ENCODE data around the gene GPA33. TPM values are rescaled to one million over a fixed set of nuclear protein-coding genes. Genes with fewer than 3 reads are reported as not detected.

GPA33 gene
- total RNA-seq, 2 donors from 2014 or later, result not detected

DNA sequence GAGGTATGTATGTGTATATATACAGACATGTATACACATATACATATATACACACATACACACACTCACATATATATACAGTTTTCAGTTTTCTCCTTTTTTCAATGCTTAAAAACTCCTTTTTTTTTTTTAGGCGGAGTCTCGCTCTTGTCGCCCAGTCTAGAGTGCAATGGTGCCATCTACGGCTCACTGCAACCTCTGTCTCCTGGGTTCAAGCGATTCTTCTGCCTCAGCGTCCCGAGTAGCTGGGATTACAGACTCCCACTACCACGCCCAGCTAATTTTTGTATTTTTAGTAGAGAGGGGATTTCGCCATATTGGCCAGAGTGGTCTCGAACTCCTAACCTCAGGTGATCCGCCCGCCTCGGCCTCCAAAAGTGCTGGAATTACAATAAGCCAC lies 30.7 kb upstream of the GPA33 start:
- DNase-seq (ENCODE audit: low spot score), result no peak
- intact Hi-C loops (cut with DNase I), result no loop called here

DNA sequence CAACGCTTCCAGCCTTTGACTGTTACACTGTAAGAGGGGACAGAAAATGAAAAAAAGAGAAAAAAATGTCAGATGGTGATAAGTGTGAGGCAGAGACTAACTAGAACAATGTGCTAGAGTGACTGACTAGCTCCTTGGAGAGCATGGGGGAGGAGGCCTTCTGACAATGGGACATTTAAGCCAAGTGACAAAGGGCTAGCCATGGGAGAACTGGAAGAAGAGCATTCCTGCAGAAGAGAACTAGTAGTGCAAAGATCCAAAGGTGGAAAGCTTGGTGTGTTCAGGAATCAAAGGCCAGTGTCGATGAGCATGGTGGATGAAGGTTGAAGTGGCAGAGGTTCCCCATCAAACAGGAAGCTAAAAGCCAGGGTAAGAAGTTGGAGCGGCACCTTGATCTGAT lies 29.5 kb upstream of the GPA33 start:
- intact Hi-C loops (cut with DNase I), result no loop called here

DNA sequence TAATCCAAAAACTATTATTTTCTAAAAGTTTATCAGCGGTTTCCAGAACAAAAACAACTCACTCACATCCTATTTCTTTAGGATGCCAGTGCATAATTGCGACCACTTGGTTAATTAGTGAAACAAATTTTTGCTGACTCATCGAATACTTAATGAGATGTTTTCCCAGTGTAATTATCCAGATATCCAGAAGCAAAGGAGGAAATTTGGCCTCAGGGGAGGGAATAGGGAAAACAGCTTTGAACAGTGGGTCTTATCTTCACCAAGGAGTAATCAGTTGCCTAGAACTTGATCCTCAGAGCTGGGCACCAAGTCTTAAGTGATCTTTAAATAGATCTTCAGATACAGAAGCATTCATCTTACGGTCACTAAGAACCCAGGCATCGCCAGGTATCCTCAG lies 28.0 kb upstream of the GPA33 start:
- no peak for DNase-seq (ENCODE audit: low spot score)
- intact Hi-C loops (cut with DNase I), result no loop called here

More for the DNA sequence above, 29.5 kb upstream of the GPA33 start:
- no peak for DNase-seq (ENCODE audit: low spot score)

DNA sequence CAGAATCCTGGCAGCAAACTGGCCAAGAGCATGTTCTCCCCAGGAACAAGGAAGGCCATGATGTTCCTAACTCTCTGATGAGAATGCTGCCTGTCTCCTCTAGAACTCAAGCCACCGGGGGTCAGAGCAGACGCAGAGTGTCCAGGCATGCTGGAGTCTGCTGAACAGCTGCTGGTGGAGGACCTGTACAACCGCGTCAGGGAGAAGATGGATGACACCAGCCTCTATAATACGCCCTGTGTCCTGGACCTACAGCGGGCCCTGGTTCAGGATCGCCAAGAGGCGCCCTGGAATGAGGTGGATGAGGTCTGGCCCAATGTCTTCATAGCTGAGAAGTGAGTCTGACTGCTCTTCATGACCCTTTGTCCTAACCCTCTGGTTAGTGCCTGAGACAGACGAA lies 27.0 kb upstream of the GPA33 start:
- DNase-seq (ENCODE audit: low spot score), result no peak
- intact Hi-C loops (cut with DNase I), result no loop called here

DNA sequence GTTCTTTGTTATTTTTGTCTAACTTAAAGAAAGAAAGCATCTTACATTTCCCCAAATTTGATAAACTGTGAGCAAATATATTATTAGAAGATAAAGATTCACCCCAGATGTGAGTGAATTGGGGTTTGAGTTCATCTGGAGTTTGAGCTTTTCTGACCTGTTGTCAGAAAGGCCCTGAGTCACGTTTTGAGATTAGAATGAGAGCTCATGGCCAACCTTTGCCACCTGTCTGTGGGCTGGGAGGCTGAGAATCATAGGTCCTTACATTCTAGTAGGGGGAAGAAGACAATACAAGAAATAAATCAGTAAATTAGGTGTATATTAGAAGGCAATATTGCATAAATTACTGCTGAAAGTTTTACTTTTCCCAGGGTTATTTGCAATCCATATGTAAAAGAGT lies 26.0 kb upstream of the GPA33 start:
- intact Hi-C loops (cut with DNase I), result no loop called here

DNA sequence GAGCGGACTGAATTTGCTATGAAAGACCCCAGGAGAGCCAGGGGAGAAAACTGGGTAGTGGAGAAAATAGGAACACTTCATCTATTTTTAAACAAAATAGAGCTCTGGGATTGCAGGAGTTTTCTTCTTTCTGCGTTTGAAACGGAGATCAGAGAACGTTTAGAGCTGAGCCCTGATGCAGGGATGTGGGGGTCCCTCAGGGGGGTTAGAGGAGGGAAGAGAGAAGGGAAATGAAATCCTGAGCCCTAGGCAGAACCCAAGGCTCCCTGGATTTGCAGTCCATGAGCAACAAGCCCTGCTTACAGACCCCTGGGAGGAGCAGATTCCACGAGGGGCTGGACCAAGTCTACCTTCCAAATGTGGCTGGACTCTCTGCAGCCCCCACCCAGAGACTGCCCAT lies 25.5 kb upstream of the GPA33 start:
- intact Hi-C loops (cut with DNase I), result no loop called here
- no peak for DNase-seq (ENCODE audit: low spot score)

More for the DNA sequence above, 26.0 kb upstream of the GPA33 start:
- DNase-seq (ENCODE audit: low spot score), result no peak

DNA sequence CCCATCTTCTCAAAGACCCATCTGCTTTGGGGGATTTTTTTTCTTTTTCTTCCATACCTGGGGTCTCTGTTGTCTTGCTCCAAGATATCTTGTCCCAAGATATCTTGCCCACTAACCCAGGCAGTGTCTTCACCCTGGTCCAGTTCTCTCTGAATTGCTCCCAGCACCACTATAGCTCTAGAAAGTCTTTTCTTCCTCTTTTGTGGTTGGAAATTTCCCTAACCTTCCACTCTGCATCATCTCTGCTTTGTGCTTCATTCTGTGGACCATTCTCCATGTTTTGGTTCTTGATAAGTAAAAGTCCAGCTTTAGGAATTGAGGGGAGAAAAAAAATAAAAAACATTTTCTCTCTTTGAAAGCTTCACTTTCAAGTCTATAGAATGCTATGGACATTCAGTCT lies 24.5 kb upstream of the GPA33 start:
- intact Hi-C loops (cut with DNase I), result no loop called here

DNA sequence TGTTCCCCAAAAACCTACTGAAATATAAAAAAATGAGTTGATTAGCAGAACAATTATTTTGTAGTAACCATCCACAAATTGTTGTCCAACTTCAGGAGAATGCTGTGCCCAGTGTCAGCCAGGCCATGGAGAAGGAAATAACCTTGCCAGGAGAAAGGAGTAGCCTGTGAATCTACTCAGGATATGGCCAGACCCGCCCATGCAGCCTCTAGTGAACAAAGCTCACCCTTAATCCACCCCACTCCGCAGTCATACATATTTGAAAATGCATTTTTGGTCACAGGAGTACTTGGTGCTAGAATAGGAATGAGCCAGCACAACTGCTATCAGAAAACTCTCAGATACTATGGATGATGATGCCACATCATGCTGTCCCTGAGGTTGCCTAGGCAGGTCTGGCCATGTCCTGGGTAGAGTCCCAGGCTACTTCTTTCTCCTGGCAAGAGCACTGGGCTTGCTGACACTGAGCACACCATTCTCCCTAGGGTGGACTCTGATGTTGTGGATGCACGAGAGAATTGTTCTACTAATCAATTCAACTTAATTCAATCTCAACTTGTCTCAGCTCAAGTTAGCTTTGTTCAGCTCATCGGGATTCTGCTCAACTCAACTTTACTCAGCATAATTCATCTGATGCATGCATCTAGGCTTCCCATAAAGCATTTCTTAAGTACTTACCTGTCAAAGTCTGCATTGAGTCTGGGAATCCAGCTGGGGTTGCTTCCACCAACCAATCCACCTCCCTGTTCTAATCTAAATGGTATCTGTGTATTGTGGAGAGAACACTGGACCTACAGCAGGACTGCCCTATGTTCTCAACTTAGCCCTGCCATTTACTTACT lies 21.9 kb upstream of the GPA33 start:
- intact Hi-C loops (cut with DNase I), result no loop called here

More for the DNA sequence above, 24.5 kb upstream of the GPA33 start:
- DNase-seq (ENCODE audit: low spot score), result no peak

DNA sequence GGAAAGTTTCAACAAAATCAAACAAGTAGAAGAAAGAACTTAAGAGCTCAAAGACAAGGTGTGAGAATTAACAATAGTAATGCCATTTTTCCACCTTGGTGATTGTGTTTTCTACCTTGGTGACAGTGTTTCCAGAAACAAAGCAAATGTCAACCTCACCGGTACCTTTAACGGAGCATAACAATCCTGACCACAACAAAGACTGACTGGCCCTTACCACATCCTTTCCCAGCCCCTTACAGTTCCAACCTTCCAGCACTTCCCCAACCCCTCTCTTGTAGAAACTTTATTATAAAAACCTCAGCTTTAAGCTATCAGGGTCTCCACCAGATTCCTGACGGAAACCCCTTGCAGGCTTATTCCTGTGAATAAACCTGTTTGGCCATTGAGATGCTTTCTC lies 20.4 kb upstream of the GPA33 start:
- intact Hi-C loops (cut with DNase I), result no loop called here
- no peak for DNase-seq (ENCODE audit: low spot score)

More for the DNA sequence above, 21.9 kb upstream of the GPA33 start:
- DNase-seq (ENCODE audit: low spot score), result no peak

DNA sequence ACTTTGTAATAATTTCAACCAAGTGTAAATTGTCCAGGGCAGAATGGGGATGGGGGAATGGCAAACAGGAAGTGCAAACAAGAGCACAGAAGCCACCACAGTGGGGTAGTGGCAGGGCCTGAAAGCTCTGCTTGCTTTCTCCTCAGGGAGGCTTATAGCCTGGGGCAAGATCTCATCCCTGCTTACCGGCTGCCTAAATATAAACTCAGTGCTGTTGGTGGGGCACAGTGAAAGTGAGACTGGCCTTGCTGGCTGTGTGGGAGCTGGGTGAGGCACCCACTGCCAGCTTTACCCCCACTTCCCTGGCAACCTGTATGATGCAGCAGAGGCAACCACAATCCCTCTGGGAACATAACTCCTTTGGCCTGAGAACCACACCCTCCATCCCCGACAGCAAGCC lies 18.9 kb upstream of the GPA33 start:
- no peak for DNase-seq (ENCODE audit: low spot score)
- intact Hi-C loops (cut with DNase I), result no loop called here

DNA sequence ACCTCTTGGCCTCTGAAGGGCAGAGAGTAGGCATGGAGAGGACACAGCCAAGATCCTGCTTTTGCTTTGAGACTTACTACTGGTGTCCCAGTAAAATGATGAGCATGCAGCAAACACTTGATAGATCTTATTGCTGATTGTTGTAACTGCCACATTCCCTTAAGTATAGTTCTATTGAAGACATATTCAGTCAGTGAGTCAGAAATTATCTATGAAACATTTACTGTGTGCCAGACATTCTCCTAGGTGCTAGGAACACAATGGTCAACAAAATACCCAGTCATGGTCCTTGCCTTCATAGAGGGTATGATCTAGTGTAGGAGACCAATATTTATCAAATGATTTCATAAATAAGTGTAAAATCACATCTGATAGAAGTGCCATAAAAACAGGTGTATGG lies 17.3 kb upstream of the GPA33 start:
- intact Hi-C loops (cut with DNase I), result no loop called here
- DNase-seq (ENCODE audit: low spot score), result no peak

DNA sequence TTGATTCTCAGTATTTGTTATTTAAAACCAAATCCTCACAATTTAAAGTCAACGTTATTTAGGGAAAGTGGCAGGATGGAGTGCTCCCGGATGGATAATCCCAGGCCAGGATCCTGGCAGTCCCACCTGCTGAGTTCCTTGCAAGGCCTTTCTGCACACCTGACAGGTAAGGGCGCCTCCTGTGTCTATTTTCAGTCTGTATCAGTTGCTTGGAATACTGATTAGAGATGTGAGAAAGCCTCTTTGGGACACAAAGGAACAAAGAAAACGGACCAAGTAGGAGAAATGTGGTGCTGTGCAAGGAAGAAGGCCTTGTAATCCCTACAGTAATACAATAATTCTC lies 15.9 kb upstream of the GPA33 start:
- no peak for DNase-seq (ENCODE audit: low spot score)
- intact Hi-C loops (cut with DNase I), result no loop called here

DNA sequence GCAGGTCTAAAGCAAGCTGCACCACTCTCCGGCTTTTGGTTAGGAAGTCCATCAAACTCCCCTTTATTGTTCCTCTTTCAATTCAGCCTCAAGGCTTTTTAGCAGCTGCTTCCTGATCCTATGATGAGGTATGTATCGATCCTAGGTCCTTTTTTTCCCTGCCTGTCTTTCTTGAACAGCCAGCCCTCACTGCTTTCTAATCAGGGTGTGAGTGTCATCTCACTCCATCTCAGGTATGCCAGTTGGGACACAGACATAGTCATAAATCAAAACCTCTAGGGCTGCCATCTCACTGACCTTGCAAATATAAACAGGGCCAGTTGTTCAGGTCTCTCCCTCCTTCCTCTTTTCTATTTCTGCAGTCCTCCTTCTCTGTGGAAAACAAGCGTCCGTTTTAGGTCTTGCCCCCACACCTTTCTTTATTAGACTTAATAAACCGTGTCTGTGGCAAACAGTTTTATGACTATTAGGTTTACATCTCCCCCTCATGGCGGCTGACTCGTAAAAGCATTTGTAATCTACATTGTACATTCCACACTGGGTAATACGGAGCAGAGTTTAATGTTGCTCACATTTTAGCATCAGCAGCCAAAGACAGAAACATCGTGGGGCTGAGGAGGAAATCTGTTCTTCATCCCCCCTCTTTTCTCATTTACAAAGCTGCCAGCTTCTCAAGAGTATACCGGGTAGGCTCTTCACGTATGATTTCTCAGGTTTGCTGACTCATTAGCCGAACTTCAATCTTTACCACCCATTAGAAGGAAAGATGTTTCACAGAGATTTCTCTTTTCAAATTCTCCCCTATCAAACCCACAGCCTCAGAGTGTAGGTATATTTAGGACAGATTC lies 15.3 kb upstream of the GPA33 start:
- intact Hi-C loops (cut with DNase I), result no loop called here
- no peak for DNase-seq (ENCODE audit: low spot score)

DNA sequence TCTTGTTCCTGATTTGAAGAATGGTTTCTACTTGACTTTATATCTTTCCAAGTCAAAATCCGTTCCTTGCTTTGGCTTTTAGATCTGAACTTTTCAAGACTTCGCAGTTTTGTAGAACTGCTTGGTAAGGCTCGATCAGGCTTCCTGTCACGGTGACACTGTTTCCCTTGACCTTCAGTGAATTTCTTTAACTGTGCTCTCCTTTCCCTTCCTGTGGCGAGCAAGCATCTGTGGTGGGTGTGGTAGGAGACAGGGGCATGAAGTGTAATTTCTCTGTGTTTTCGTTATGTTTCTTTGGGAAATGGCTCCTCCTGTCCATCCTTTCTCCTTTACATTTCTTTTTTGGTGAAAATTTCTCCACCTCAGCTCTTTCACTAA lies 14.1 kb upstream of the GPA33 start:
- intact Hi-C loops (cut with DNase I), result no loop called here
- DNase-seq (ENCODE audit: low spot score), result no peak

DNA sequence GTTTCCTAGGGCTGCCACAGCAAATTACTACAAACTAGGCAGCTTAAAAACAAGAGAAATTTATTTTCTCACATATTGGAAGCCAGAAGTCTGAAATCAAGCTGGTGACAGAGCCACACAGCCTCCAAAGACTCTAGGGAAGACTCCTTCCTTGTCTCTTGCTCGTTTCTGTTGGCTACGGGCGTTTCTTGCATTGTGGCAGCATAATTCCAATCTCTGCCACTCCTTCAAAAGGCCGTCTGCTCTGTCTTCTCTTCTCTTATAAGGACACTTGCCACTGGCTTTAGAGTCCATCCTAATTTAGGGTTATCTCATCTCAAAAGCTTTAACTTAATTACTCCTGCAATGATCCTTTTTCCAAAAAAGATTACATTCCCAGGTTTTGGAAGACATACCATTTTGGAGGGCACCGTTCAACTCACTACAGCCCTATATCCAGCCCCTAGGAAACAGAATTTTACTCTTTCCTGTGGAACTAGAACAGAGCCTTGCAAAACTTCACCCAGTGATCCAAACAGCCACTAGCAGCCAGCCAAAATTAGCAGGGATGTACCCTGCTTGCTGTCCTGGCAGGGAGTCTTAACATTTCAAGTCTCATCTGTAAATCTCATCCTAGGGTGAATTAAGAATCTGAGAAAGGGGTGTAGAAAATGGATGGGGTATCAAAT lies 12.9 kb upstream of the GPA33 start:
- intact Hi-C loops (cut with DNase I), result no loop called here
- DNase-seq (ENCODE audit: low spot score), result no peak

DNA sequence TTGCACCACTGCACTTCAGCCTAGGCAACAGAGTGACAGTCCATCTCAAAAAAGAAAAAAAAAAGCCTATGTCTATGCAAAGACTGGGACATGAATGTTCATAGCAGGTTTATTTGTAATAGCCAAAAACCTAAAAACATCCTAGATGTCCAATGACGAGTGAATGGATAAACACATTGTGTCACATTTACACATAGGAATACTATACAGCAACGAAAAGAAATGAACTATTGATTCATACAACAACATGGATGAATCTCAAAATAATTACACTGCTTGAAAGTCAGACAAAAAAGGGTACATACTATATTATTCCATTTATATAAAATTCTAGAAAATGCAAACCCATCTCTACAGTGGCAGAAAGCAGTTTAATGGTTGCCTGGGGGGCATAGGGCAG lies 11.6 kb upstream of the GPA33 start:
- no peak for DNase-seq (ENCODE audit: low spot score)
- intact Hi-C loops (cut with DNase I), result no loop called here

DNA sequence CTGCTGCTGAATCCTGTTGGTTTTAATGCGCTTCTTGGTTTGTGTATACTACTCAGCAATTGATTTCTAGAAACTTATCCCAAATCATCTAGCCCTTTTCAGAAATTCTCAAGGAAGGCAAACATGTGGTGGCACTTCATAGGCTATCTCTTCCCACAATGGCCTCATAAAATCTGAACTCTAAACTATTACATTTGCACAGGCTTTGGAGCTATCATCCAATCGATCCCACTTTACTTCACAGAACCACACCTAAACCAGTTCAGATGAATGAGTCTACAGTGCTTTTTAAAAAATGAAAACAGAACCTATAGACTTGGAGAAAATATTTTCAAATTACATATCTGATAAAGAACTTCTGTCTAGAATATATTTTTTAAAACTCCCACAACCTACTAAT lies 10.6 kb upstream of the GPA33 start:
- no peak for DNase-seq (ENCODE audit: low spot score)
- intact Hi-C loops (cut with DNase I), result no loop called here

DNA sequence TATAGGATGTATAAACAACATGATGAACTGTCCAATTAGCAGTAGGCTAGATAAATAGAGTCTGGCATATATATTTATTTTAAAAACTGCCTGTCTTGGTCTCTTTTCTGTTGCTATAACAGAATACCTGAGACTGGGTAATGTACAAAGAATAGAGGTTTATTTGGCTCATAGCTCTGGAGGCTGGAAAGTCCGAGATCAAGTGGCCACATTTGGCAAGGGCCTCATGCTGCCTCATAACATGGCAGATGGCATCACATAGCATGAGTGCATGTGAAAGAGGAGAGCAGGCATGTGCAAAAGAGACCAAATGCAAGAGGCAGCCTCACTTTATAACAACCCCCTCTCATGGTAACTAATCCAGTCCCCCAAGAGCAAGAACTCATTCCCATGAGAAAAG lies 9.7 kb upstream of the GPA33 start:
- intact Hi-C loops (cut with DNase I), result no loop called here
- no peak for DNase-seq (ENCODE audit: low spot score)

DNA sequence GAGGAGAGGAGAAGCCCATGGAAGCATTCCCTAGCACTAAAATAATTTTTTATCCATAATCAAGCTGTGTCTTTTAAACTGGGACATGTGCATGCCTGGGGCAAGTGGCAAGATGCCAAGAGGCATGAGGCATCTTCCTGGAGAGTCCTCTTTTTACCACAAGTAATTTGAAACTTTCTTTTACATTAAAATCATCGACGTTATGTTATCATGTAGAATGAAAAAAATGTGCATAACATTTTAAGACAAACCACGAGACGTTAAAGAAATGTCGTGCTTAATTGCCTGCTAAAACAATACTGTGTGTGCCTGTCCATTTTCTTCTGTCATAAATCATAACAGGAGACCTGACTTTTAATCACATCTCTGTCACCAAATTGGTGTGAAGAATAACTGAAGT lies 5.2 kb upstream of the GPA33 start:
- no peak for DNase-seq (ENCODE audit: low spot score)
- intact Hi-C loops (cut with DNase I), result no loop called here

DNA sequence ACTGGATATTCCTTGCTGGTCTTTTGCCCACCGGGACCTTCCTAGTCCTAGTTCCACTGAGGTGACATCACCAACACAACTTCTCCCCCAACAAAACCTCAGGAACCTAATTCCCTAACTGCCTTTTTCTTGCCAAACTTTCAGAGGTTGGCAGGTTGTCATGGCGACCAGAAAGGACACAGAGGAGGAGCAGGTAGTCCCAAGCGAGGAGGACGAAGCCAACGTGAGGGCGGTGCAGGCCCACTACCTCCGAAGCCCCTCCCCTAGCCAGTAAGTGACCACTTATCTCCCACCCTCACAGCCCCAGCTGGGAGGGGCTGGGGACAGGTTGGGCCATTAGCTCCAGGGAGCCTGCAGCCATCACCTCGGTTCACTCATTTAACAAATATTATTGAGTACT lies 4.5 kb upstream of the GPA33 start:
- intact Hi-C loops (cut with DNase I), result no loop called here
- DNase-seq (ENCODE audit: low spot score), result no peak

All from posterior vena cava (tissue), 2 donors.